Neuronal stem cell (in vitro differentiated cells): Measurements from ENCODE around the gene KRTAP9-4.
"Not testable (repeated sequence)": the region's sequence is repeated elsewhere in the genome, so short reads cannot be mapped to it uniquely, and the experiment has no call there.

Experiments
- DNase-seq: peaks from one replicate; pipeline ENCODE4 v3.0.0-alpha.2; 2013; ENCODE audit warnings: low spot score
- H2AFZ ChIP-seq: one replicate; pipeline ENCODE4 v1.6.1; 2013; ENCODE audit warnings: mild to moderate bottlenecking, low read length, inconsistent platforms
- H2AK5ac ChIP-seq: 2 replicates; pipeline ENCODE4 v1.6.1; 2013; ENCODE audit warnings: low read depth, mild to moderate bottlenecking, inconsistent platforms, low read length, moderate library complexity, mixed read lengths
- H2BK120ac ChIP-seq: 2 replicates; pipeline ENCODE4 v1.6.1; 2013; ENCODE audit warnings: low read depth, mild to moderate bottlenecking, inconsistent platforms, low read length, moderate library complexity, mixed read lengths
- H2BK12ac ChIP-seq: one replicate; pipeline ENCODE4 v1.6.1; 2013; ENCODE audit warnings: low read length, inconsistent platforms
- H2BK15ac ChIP-seq: 2 replicates; pipeline ENCODE4 v1.6.1; 2013; ENCODE audit warnings: mild to moderate bottlenecking, low read length, inconsistent platforms, mixed read lengths
- H2BK5ac ChIP-seq: one replicate; pipeline ENCODE4 v1.6.1; 2013; ENCODE audit warnings: inconsistent platforms, mild to moderate bottlenecking, low read length, moderate library complexity
- H3K14ac ChIP-seq: one replicate; pipeline ENCODE4 v1.6.1; 2013; ENCODE audit warnings: low read length, inconsistent platforms
- H3K18ac ChIP-seq: 2 replicates; pipeline ENCODE4 v1.6.1; 2013; ENCODE audit warnings: low read length, inconsistent platforms
- H3K23ac ChIP-seq: 2 replicates; pipeline ENCODE4 v1.6.1; 2013; ENCODE audit warnings: low read depth, mild to moderate bottlenecking, mixed read lengths, low read length, inconsistent platforms; ENCODE audit not compliant: poor library complexity
- H3K27ac ChIP-seq: replicated peaks from 3 replicates; pipeline ENCODE4 v1.5.1; 2013; ENCODE audit warnings: low read length, inconsistent platforms
- H3K27me3 ChIP-seq, 3 experiments: 2 replicates each; pipeline ENCODE4 v1.6.1; 2013; ENCODE audit warnings: low read length in 3 of 3, mild to moderate bottlenecking in 2 of 3, inconsistent platforms in 1 of 3, low read depth in 1 of 3, mixed read lengths in 1 of 3, moderate library complexity in 1 of 3; ENCODE audit not compliant: control insufficient read depth in 3 of 3, insufficient read depth in 3 of 3
- H3K36me3 ChIP-seq, 2 donors: replicated peaks in 1 of 2; 2 replicates each; pipeline ENCODE4 v1.6.1; 2013; ENCODE audit warnings: low read length in 2 of 2; ENCODE audit not compliant: control insufficient read depth in 2 of 2, insufficient read depth in 2 of 2
- H3K4ac ChIP-seq: 2 replicates; pipeline ENCODE4 v1.6.1; 2013; ENCODE audit warnings: inconsistent platforms, mild to moderate bottlenecking, low read length, moderate library complexity
- H3K4me1 ChIP-seq, 2 donors: 1 replicate in 1 of 2; 2 replicates in 1 of 2; pipeline ENCODE4 v1.6.1; 2013; ENCODE audit warnings: low read length in 2 of 2, low read depth in 1 of 2; ENCODE audit not compliant: control insufficient read depth in 2 of 2, insufficient read depth in 1 of 2
- H3K4me2 ChIP-seq: one replicate; pipeline ENCODE4 v1.6.1; 2013; ENCODE audit warnings: mild to moderate bottlenecking, low read length, inconsistent platforms; ENCODE audit not compliant: insufficient read depth, poor library complexity, severe bottlenecking
- H3K4me3 ChIP-seq, 2 donors: 2 replicates each; pipeline ENCODE4 v1.5.1; 2013; ENCODE audit warnings: low read length in 2 of 2, mild to moderate bottlenecking in 2 of 2, inconsistent platforms in 1 of 2, moderate library complexity in 1 of 2
- H3K79me1 ChIP-seq: one replicate; pipeline ENCODE4 v1.6.1; 2013; ENCODE audit warnings: low read depth, mild to moderate bottlenecking, inconsistent platforms, low read length, moderate library complexity
- H3K9ac ChIP-seq: one replicate; pipeline ENCODE4 v1.6.1; 2013; ENCODE audit warnings: mild to moderate bottlenecking, low read depth, low read length, inconsistent platforms; ENCODE audit not compliant: poor library complexity
- H3K9me3 ChIP-seq, 2 donors: replicated peaks in 1 of 2; 2 replicates each; pipeline versions ENCODE3 to v1.6.1; 2013; ENCODE audit warnings: low read length in 2 of 2, mild to moderate bottlenecking in 2 of 2, inconsistent platforms in 1 of 2, low read depth in 1 of 2, mixed read lengths in 1 of 2, moderate library complexity in 1 of 2; ENCODE audit not compliant: control insufficient read depth in 2 of 2, insufficient read depth in 1 of 2
- H4K8ac ChIP-seq: one replicate; pipeline ENCODE4 v1.6.1; 2013; ENCODE audit warnings: low read depth, mild to moderate bottlenecking, inconsistent platforms, low read length, moderate library complexity
- H4K91ac ChIP-seq: one replicate; pipeline ENCODE4 v1.6.1; 2013; ENCODE audit warnings: low read length, low read depth, mild to moderate bottlenecking, inconsistent platforms; ENCODE audit not compliant: poor library complexity
- WGBS, 2 donors: extraction: QIAGEN DNeasy Blood & Tissue Kit; methylation state at CpG; one replicate each; pipeline ENCODE4 v1.1.7; 2013; ENCODE audit warnings: missing lambda C conversion rate in 2 of 2, mixed read lengths in 1 of 2; ENCODE audit not compliant: insufficient read length in 2 of 2, insufficient replicate concordance in 1 of 2; ENCODE audit errors: extremely low coverage in 2 of 2; 5-methylcytosine and 5-hydroxymethylcytosine counted together

Gene KRTAP9-4

GRCh38 chr17:41223821-41224220 lies 25.7 kb upstream of the KRTAP9-4 start:
- Histone ChIP-seq H4K8ac (no peak overlapping the region), H3K9ac (no peak overlapping the region), H3K4me3 (no peak overlapping the region), H2BK15ac (no peak overlapping the region), H3K27me3 (peaks cover 0 to 3% (median 0%) of the 10 kb centered on the region in 3 experiments), H3K23ac (no peak overlapping the region), H2AFZ (no peak overlapping the region), H3K4ac (no peak overlapping the region), H3K4me1 (no peaks in the 10 kb centered on the region), H3K27ac (no peak overlapping the region), H2BK120ac (no peak overlapping the region), H3K18ac (no peak overlapping the region), H3K36me3 (no peaks in the 10 kb centered on the region), H3K14ac (no peak overlapping the region), H3K79me1 (no peaks in the 10 kb centered on the region), H2BK5ac (no peak overlapping the region), H4K91ac (no peak overlapping the region), H2BK12ac (no peak overlapping the region), H3K9me3 (no peaks in the 10 kb centered on the region), H3K4me2 (no peak overlapping the region), H2AK5ac (no peak overlapping the region)
- no peak for DNase-seq
- WGBS, 2 donors, result no CpG with 5 or more reads among the region's 2 CpGs

GRCh38 chr17:41226051-41226450 lies 23.4 kb upstream of the KRTAP9-4 start:
- no peak overlapping the region for H3K4me2 ChIP-seq
- no peak overlapping the region for H2BK5ac ChIP-seq
- no peak overlapping the region for H2AK5ac ChIP-seq
- no peak overlapping the region for H2BK12ac ChIP-seq
- H3K4ac ChIP-seq, result no peak overlapping the region
- H3K27ac ChIP-seq, result no peak overlapping the region
- no peaks in the 10 kb centered on the region for H3K79me1 ChIP-seq
- no peaks in the 10 kb centered on the region for H3K4me1 ChIP-seq
- H2BK120ac ChIP-seq, result no peak overlapping the region
- no peak for DNase-seq
- H3K14ac ChIP-seq, result no peak overlapping the region
- H4K8ac ChIP-seq, result no peak overlapping the region
- no peak overlapping the region for H3K4me3 ChIP-seq
- H3K36me3 ChIP-seq, result no peaks in the 10 kb centered on the region
- no peak overlapping the region for H3K9ac ChIP-seq
- no peak overlapping the region for H3K23ac ChIP-seq
- no peaks in the 10 kb centered on the region for H3K9me3 ChIP-seq
- no peak overlapping the region for H4K91ac ChIP-seq
- no peak overlapping the region for H2AFZ ChIP-seq
- H3K27me3 ChIP-seq, result peaks cover 0 to 1% (median 0%) of the 10 kb centered on the region in 3 experiments
- no CpG with 5 or more reads among the region's 6 CpGs for WGBS, 2 donors
- no peak overlapping the region for H3K18ac ChIP-seq
- H2BK15ac ChIP-seq, result no peak overlapping the region

DNA sequence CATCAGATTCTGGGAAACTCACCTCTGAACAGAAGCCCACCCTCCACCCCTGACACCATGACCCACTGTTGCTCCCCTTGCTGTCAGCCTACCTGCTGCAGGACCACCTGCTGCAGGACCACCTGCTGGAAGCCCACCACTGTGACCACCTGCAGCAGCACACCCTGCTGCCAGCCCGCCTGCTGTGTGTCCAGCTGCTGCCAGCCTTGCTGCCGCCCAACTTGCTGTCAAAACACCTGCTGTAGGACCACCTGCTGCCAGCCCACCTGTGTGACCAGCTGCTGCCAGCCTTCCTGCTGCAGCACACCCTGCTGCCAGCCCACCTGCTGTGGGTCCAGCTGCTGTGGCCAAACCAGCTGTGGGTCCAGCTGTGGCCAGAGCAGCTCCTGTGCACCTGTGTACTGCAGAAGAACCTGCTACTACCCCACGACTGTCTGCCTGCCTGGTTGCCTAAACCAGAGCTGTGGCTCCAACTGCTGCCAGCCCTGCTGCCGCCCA lies 22.8 kb upstream of the KRTAP9-4 start, which contains the start of gene KRTAP9-2:
KRTAP9-2 (plus strand) TSS at position 51 of the 498 bp plus-strand sequence; CDS start at position 58, 7 bp downstream.
- not testable (repeated sequence) for H2BK15ac ChIP-seq, H3K4me1 ChIP-seq, H4K91ac ChIP-seq, H2BK120ac ChIP-seq, DNase-seq, H3K36me3 ChIP-seq, H2BK12ac ChIP-seq, H3K27ac ChIP-seq, H3K4me2 ChIP-seq, H3K4ac ChIP-seq, H3K27me3 ChIP-seq, H3K14ac ChIP-seq, H3K9me3 ChIP-seq, H3K23ac ChIP-seq, H3K4me3 ChIP-seq, H2AK5ac ChIP-seq, H2BK5ac ChIP-seq, H2AFZ ChIP-seq, H3K18ac ChIP-seq, H3K9ac ChIP-seq, H4K8ac ChIP-seq, H3K79me1 ChIP-seq
- no CpG with 5 or more reads among the region's 4 CpGs for WGBS, 2 donors

DNA sequence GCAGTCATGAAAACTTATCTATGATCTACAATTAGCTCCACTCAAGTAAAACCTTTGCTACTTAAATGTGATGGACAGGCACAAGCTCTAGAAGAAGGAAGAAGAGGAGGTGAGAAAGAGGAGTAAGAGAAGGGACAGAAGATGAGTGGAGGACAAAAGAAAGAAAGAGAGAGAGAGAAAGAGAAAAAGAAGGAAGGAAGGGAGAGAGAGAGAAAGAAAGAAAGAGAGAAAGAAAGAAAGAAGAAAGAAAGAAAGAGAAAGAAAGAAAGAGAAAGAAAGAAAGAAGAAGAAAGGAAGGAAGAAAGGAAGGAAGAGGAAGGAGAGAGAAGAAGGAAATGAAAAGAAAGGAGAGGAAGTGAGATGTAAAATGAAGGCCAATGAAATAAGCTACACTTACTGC lies 19.4 kb upstream of the KRTAP9-4 start:
- Histone ChIP-seq H2BK5ac (no peak overlapping the region), H3K4ac (no peak overlapping the region), H3K27ac (no peak overlapping the region), H3K4me2 (no peak overlapping the region), H2BK15ac (no peak overlapping the region), H3K18ac (no peak overlapping the region), H3K36me3 (no peaks in the 10 kb centered on the region), H2AK5ac (no peak overlapping the region), H2AFZ (no peak overlapping the region), H4K91ac (no peak overlapping the region), H4K8ac (no peak overlapping the region), H3K9ac (no peak overlapping the region), H3K4me1 (no peaks in the 10 kb centered on the region), H3K4me3 (no peak overlapping the region), H3K27me3 (no peaks in the 10 kb centered on the region), H3K14ac (no peak overlapping the region), H3K79me1 (no peaks in the 10 kb centered on the region), H3K23ac (no peak overlapping the region), H2BK120ac (no peak overlapping the region), H3K9me3 (no peaks in the 10 kb centered on the region), H2BK12ac (no peak overlapping the region)
- no peak for DNase-seq
